ENCODE data around the gene LMTK3.

LMTK3 gene

DNA sequence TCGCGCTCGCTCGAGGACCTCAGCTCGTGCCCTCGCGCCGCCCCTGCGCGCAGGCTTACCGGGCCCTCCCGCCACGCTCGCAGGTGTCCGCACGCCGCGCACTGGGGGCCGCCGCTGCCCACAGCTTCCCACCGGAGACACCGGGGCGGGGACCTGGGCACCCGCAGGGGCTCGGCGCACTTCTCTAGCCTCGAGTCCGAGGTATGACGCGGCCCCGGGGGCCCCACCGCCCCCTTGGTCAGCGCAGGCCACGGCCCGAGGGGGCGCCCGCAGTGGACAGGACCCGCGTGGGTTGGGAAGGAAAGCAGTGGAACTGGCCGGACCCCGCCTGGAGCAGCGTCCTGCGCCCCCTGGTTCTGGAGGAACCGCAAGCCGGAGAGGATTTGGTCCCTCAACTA lies 67.9 kb downstream of the LMTK3 start:
- DNase-seq, result no peak

DNA sequence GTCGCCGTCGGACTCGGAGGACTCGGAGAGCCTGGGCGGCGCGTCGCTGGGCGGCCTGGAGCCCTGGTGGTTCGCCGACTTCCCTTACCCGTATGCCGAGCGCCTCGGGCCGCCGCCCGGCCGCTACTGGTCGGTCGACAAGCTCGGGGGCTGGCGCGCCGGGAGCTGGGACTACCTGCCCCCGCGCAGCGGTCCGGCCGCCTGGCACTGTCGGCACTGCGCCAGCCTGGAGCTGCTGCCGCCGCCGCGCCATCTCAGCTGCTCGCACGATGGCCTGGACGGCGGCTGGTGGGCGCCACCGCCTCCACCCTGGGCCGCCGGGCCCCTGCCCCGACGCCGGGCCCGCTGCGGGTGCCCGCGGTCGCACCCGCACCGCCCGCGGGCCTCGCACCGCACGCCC lies 68.4 kb downstream of the LMTK3 start:
- DNase-seq, result peak; percentile 27

DNA sequence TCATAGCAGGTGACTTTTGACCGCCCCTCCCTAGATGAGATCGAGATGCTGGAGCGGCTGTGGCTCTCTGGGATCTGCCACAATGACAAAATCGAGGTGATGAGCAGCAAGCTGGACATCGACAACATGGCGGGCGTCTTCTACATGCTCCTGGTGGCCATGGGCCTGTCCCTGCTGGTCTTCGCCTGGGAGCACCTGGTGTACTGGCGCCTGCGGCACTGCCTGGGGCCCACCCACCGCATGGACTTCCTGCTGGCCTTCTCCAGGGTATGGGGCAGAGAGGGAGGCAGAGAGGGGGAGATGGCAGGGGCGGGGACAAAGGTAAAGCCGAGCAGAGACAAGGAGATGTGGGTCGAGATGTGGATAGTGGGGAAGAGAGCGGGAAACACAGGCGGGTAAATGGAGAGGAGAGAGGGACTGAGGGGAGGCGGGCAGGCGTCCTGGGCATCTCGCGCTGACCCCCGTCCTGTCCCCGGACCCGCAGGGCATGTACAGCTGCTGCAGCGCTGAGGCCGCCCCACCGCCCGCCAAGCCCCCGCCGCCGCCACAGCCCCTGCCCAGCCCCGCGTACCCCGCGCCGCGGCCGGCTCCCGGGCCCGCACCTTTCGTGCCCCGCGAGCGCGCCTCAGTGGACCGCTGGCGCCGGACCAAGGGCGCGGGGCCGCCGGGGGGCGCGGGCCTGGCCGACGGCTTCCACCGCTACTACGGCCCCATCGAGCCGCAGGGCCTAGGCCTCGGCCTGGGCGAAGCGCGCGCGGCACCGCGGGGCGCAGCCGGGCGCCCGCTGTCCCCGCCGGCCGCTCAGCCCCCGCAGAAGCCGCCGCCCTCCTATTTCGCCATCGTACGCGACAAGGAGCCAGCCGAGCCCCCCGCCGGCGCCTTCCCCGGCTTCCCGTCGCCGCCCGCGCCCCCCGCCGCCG lies 69.3 kb downstream of the LMTK3 start:
- DNase-seq, result no peak

- DNase-seq, result no peak
Observed at GRCh38 chr19:48441360-48442050, 70.1 kb downstream of the LMTK3 start.

- DNase-seq, result no peak
Observed at GRCh38 chr19:48436586-48436985, 75.0 kb downstream of the LMTK3 start.
